NCI-H524 (cell line): Measurements from ENCODE around the gene VILL.

Experiments used
- DNase-seq, 2 experiments: peaks; one replicate each; lab custom pipeline; 2025; lab: John Stamatoyannopoulos, UW

VILL gene

GRCh38 chr3:38000965-38001455, 10.4 kb downstream of the VILL start:
- no peak for DNase-seq

GRCh38 chr3:38001456-38002081, 11.0 kb downstream of the VILL start:
- DNase-seq = peak in 1 of 2 experiments; percentile 8

GRCh38 chr3:38002291-38002876, 11.8 kb downstream of the VILL start:
- DNase-seq = no peak

- DNase-seq = no peak
These were observed 12.4 kb downstream of the VILL start for GRCh38 chr3:38002940-38003339.

DNA sequence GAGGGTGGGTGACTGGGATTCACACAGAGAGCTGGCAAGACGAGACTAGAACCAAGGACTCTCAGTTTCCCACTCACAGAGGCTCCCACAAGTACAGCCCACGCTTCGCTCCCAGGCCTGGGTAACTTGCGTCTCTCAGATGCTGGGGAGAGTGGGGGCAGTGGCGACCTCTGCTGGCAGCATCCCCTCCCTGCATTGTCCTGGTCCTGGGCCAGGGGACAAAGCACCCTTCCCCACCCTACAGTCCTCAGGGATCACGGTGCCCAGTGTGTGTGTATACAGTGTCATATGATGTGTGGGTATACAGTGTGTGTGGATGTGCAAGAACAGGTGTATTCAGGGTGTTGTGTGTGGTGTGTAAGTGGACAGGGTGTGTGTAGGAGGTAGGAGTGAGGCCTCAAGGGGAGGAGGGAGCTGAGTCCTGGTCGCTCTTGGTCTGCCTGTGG, 12.8 kb downstream of the VILL start:
- DNase-seq = peak; percentile 30 to 50

DNA sequence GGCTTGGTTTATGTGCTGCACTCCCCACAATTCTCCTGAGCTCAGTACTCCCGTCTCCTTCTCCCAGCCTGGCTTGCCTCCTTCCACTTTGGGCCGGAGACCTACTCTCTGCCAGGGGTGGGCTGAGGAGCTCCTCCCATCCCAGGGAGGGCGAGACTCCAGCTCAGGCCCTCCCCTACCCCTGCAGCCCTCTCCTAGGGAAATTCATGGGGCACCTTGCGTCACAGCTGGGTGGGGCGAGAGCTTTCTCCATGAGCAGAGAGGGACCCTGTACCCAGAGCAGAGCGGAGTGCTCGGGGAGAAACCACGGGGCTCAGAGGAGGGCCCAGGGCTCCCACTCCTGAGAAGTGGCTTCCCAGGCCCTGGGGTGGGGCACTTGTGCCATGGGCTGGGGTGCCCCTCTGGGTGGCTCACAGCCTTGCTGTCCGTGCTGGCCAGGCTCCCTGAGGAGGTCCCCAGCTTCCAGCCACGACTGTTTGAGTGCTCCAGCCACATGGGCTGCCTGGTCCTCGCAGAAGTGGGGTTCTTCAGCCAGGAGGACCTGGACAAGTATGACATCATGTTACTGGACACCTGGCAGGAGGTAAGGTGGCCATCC, 13.3 kb downstream of the VILL start:
- no peak for DNase-seq

DNA sequence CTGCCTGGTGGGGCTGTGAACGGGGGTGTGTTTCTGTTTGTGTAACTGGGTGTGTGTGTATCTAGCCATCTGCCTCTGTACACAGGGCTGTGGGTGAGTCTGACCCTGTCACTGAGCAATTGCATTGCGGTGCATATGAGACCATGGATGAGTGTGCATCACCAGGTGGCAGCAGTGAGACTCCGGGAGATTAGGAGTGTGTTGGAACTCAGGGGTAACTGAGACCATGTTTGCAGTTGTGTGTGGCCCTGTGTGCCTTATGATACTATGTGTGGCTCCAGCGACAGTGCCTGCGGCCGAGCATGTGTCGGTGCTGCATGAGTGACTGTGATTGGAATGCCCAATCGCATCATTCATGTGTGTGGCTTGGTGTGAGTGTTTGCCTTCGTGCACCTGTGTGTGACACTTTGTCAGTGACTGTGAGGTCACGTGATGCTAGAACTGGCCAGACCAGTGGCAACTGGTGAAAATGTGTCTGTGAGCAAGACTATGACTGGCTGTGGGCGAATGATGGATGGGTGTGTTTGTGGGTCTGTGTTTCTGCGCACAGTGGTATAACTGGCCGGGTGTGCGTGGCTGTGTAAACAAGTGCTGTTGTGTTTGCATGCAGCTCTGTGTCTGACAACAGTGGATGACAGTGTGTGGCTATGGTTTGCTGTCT, 14.0 kb downstream of the VILL start:
- peak; percentile 75 to 79 for DNase-seq

DNA sequence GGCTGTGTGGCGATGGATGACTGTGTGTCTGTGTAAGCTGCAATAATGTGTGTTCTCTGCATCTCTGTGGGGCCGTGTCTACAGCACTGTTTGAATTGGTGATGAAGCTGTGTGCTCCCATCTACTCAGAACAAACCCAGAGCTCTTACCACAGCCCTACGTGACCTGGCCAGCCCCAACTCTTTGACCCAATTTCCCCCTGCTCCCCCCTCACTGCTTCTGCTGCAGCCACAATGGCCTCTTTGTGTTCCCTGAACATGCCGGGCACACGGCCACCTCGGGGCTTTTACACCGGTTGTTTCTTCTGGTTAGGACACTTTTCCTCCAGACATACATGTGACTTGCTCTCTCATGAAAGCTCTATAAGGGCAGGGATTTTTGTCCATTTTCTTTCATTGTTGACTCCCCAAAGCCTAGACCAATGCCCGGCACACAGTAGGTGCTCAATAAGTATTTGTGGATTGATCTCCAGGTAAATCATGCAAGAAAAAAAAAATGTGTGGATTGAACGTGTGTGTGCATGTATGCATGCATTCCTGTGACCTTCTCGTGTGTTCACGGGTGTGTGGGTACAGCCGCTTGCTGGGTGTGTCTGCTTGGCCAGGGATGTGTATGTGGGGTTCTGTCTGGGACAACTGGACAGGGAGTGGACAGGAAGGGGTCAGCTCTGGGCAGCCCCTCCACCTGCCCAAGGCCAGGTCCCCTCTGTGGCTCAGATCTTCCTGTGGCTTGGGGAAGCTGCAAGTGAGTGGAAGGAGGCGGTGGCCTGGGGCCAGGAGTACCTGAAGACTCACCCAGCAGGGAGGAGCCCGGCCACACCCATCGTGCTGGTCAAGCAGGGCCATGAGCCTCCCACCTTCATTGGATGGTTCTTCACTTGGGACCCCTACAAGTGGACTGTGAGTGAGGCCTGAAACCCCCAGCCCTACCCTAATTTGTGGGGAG, 14.8 kb downstream of the VILL start:
- DNase-seq = no peak

- no peak for DNase-seq
These were observed 15.4 kb downstream of the VILL start for GRCh38 chr3:38006031-38006430.

GRCh38 chr3:38006445-38006995, 15.9 kb downstream of the VILL start:
- no peak for DNase-seq

DNA sequence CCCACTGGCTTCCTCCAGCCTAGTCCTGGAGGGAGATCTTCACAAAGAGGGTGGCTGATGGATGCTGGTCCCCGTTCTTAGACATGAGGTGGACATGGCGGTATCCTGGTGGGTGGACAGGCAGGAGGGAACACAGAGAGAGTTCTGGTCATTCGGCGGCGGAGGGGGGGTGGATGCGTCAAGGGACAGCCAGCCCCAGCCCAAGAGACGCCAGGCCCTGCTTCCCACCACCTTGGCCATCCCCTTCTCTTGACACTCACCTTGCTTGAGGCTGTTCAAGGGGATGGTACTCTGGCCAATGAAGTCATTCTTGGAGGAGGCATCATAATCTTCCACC, 17.1 kb downstream of the VILL start:
- no peak for DNase-seq

DNA sequence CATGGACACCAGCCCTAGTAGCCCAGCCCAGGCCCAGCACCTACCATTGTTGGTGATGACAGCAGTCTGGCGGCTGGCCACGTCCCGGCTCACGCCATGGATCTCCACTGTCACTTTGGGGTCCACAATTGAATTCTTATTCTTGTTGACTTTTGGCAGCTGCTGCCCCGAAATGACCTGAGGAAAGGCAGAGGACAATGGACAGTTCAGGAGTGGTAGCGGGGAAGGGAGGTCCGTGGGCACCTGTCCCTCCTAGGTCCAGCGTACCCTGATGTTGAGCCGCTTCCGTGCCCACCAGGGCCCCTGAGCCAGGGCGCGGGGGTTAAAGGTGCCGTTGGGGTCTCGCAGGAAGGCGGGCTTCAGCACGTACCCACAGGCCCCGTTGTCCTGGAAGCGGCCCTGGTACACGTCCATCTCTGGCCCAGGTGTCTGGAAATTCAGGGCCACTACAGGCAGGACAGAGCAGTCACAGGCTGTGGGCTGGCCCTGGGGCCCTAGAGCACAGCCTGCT, 17.7 kb downstream of the VILL start:
- no peak for DNase-seq

DNA sequence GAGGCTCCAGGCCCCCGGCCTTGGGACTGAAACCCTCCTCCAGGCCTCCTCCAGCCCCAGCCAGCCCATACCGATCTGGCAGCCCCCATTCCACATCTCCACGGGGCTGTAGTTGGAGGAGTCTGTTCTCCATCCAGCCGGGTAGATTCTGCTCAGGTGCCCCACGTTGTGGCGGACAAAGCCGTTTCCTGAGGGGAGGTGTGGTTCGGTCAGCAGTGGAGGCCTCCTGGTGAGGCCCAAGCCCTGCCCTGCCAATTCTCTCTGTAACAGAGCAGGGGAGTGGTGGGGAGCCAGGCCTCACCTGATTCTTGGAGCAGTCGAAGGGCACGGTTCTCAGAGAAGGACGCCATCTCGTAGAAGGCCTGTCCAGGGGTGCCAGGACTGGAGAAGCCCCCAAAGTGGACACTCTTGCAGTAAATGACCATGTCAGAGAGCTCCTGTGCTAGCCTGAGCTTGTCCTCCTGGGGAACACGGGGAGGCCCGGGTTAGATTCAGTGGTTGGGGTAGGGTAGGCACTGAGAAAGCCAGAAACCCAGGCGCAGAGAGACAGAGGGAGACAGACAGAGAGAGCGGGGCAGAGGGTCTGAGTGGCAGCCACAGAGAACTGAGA, 18.5 kb downstream of the VILL start:
- DNase-seq = no peak

DNA sequence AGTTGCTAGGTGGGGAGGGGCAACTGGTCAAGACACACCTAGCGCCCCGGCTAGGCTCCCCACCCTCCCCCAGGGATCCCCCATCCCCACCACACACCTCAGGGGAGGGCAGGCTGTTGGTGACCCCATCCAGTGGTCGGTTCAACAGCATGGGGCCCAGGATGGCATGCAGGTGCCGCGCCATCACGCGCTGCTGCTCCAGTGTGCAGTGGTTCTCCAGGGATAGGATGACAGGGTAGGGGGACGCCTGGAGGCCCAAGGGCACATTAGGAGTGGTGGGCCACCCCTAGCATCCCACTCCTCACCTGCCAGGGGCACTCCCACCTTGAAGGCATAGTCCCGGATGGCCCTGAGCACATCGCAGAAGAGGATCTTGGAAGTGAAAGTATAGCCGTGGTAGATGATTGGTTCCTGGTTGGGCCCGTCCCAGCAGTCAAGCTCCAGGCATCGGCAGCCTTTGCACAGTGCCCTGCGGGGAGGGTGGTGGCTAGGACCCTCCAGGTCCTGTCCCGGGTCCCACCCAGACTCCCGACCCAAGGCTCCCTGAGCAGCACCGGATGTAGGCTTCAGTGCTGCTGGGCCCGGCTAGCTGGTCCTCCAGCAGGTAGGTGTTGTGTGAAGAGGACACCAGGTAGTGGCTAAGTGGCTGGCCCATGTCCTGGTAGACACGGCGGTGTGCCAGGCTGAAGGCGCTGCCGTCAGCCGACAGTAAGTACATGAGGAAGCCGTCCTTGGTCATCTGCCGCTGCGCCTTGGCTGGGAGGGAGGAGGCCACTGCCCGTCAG, 19.4 kb downstream of the VILL start:
- DNase-seq = no peak

DNA sequence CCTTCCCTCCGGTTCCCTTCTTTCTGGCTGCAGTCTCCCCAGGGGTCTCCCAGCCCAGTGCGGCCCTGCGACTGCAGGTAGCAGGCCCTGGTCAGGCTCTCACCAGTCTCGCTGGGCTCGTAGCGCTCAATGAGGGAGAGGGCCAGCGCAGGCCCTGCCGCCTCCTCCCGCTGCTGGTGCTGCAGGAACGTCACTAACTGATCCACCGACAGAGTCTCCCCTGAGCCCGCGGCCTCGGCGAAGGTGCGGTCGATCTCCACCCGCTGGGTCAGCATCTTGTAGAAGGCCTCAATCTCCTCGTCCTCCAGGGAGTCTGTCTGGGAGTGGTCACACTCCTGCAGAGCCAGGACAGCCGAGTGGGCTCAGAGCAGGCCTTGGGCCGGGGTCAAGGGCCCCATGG, 20.5 kb downstream of the VILL start:
- DNase-seq = no peak

- no peak for DNase-seq
These were observed 24.9 kb downstream of the VILL start for GRCh38 chr3:38015485-38015884.

DNA sequence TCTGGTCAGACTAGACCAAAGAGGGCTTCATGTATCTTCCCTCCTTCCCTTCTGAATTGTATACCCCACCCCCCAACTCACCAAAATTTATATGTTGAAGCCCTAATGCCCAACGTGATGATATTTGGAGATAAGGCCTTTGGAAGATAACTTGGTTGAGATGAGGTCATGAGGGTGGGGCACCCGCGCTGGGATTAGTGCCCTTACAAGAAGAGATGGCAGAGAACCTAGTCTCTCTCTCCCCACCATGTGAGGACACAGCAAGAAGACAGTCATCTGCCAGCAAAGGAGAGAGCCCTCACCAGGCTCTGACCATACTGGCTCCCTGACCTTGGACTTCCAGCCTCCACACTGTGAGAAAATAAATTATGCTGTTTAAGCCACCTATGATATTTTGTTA, 25.4 kb downstream of the VILL start:
- DNase-seq = no peak

GRCh38 chr3:38016410-38016809, 25.8 kb downstream of the VILL start:
- no peak for DNase-seq

DNA sequence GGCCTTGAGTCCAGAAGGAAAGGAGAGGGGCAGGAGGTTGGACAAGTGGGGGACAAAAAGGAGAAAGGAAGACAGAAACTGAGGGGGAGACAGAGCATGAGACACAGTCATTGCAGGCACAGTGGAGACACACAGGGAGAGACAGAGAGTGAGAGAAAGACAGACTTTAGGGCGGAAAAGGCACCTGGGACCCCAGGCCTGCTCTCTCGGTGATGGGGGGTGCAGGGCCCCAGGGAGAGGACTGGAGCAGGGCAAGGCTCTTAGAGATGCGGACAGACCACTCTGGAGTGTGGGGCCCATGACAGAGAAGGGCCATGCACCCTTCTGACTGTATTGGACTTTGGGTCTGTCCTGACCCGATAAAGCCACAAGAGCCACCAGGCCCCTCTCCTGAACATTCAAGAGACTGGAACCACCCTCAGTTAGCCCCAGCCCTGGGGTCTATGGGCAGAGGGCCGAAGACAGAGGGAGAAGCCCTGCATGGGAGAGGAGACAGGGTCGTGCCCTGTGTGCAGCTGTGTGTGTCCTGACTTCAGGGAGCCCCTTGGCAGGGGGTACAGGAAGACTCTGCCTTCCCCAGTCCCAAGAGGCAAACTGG, 26.4 kb downstream of the VILL start:
- no peak for DNase-seq
